ENCODE results near the gene OSBPL2. TPM values are rescaled to one million over a fixed set of nuclear protein-coding genes. Genes with fewer than 3 reads are reported as not detected.

OSBPL2 gene
- total RNA-seq, 2 experiments from 2014 or later: 52.8 to 54.4 TPM

- Mint-ChIP-seq H3K4me3 (no peak overlapping the region), H3K27ac (no peak overlapping the region), H3K27me3 (no peaks in the 10 kb centered on the region), H3K36me3 (ENCODE audit: low read depth) (peaks cover 75% of the 10 kb centered on the region), H3K9me3 (no peaks in the 10 kb centered on the region), H3K4me1 (ENCODE audit: low read depth) (no peaks in the 10 kb centered on the region)
- intact Hi-C loops (cut with DNase I, micrococcal nuclease): no loop called here
- Histone ChIP-seq H3K4me1 (ENCODE audit: insufficient read depth, low read length) (no peaks in the 10 kb centered on the region), H3K27me3 (ENCODE audit: control insufficient read depth in 1 of 2, insufficient read depth in 2 of 2, low read length in 2 of 2) (no peaks in the 10 kb centered on the region), H3K9me3 (ENCODE audit: control insufficient read depth in 1 of 2, insufficient read depth in 1 of 2, low read length in 2 of 2) (no peaks in the 10 kb centered on the region), H3K4me3 (ENCODE audit: low read length) (no peak overlapping the region), H3K27ac (ENCODE audit: low read depth in 1 of 2, low read length in 2 of 2) (no peak overlapping the region), H3K36me3 (ENCODE audit: insufficient read depth, low read length) (peaks cover 71% of the 10 kb centered on the region)
- DNase-seq (no peak), ATAC-seq (ENCODE audit: poor library complexity) (no peak)
- TF ChIP-seq CTCF (IDR thresholded peaks at IDR 0.05): no peak
- CTCF ChIA-PET: no interaction called here
- POLR2A ChIA-PET: interaction anchor here (0.6 kb wide), 1 partner anchor 247 kb away, joined by 3 read pairs; no protein-coding TSS in a partner anchor
Observed at GRCh38 chr20:62282877-62283503, 44.7 kb downstream of the OSBPL2 start.

- Histone ChIP-seq H3K4me3 (ENCODE audit: low read length) (no peak overlapping the region), H3K4me1 (ENCODE audit: insufficient read depth, low read length) (no peaks in the 10 kb centered on the region), H3K9me3 (ENCODE audit: control insufficient read depth in 1 of 2, insufficient read depth in 1 of 2, low read length in 2 of 2) (no peaks in the 10 kb centered on the region), H3K36me3 (ENCODE audit: insufficient read depth, low read length) (peaks cover 68% of the 10 kb centered on the region), H3K27ac (ENCODE audit: low read depth in 1 of 2, low read length in 2 of 2) (no peak overlapping the region), H3K27me3 (ENCODE audit: control insufficient read depth in 1 of 2, insufficient read depth in 2 of 2, low read length in 2 of 2) (no peaks in the 10 kb centered on the region)
- Mint-ChIP-seq H3K27me3 (no peaks in the 10 kb centered on the region), H3K27ac (no peak overlapping the region), H3K4me3 (no peak overlapping the region), H3K4me1 (ENCODE audit: low read depth) (no peaks in the 10 kb centered on the region), H3K9me3 (no peaks in the 10 kb centered on the region), H3K36me3 (ENCODE audit: low read depth) (peaks cover 73% of the 10 kb centered on the region)
- POLR2A ChIA-PET: no interaction called here
- no peak for TF ChIP-seq CTCF (IDR thresholded peaks at IDR 0.05)
- ATAC-seq (ENCODE audit: poor library complexity) (no peak), DNase-seq (no peak)
- CTCF ChIA-PET: no interaction called here
- intact Hi-C loops (cut with DNase I, micrococcal nuclease): no loop called here
Observed at GRCh38 chr20:62284448-62284847, 46.1 kb downstream of the OSBPL2 start.

- Mint-ChIP-seq H3K27ac (no peak overlapping the region), H3K27me3 (no peaks in the 10 kb centered on the region), H3K4me1 (ENCODE audit: low read depth) (no peaks in the 10 kb centered on the region), H3K9me3 (no peaks in the 10 kb centered on the region), H3K36me3 (ENCODE audit: low read depth) (peaks cover 71% of the 10 kb centered on the region), H3K4me3 (no peak overlapping the region)
- Histone ChIP-seq H3K4me1 (ENCODE audit: insufficient read depth, low read length) (no peaks in the 10 kb centered on the region), H3K4me3 (ENCODE audit: low read length) (no peak overlapping the region), H3K9me3 (ENCODE audit: control insufficient read depth in 1 of 2, insufficient read depth in 1 of 2, low read length in 2 of 2) (no peaks in the 10 kb centered on the region), H3K27ac (ENCODE audit: low read depth in 1 of 2, low read length in 2 of 2) (no peak overlapping the region), H3K36me3 (ENCODE audit: insufficient read depth, low read length) (peaks cover 64% of the 10 kb centered on the region), H3K27me3 (ENCODE audit: control insufficient read depth in 1 of 2, insufficient read depth in 2 of 2, low read length in 2 of 2) (no peaks in the 10 kb centered on the region)
- no peak for DNase-seq
- no peak for ATAC-seq (ENCODE audit: poor library complexity)
- ChIA-PET CTCF (no interaction called here), POLR2A (no interaction called here)
- no peak for TF ChIP-seq CTCF (IDR thresholded peaks at IDR 0.05)
- intact Hi-C loops (cut with DNase I, micrococcal nuclease): no loop called here
Observed at GRCh38 chr20:62285151-62285550, 46.8 kb downstream of the OSBPL2 start.
